SU-DHL-6 (cell line): ENCODE results near the gene FOXC1.

Source experiments
- H2AFZ ChIP-seq: fragments of 200-600 bp; sonication (generic); 2 replicates; pipeline ENCODE4 v1.6.1; 2014; ENCODE audit warnings: low read depth, mild to moderate bottlenecking, moderate library complexity, mixed read lengths, antibody characterized with exemption, low read length; ENCODE audit not compliant: severe bottlenecking
- H3F3A ChIP-seq: fragments of 200-600 bp; shearing (Covaris generic); 2 replicates; pipeline ENCODE4 v1.6.0; 2016; ENCODE audit warnings: antibody characterized with exemption, mild to moderate bottlenecking; ENCODE audit not compliant: insufficient read depth
- H3K27ac ChIP-seq: fragments of 200-600 bp; sonication (generic); 2 replicates; pipeline ENCODE4 v1.5.1; 2016; ENCODE audit warnings: low read depth, mild to moderate bottlenecking, low read length, moderate library complexity, mixed read lengths
- H3K27me3 ChIP-seq: fragments of 200-600 bp; sonication (generic), shearing (Covaris generic); 2 replicates; pipeline ENCODE4 v1.6.0; 2014; ENCODE audit warnings: mild to moderate bottlenecking, low read length
- H3K36me3 ChIP-seq: fragments of 200-600 bp; sonication (generic); 2 replicates; pipeline ENCODE4 v1.6.1; 2014; ENCODE audit warnings: mild to moderate bottlenecking, low read length, mixed read lengths
- H3K4me2 ChIP-seq: fragments of 300-600, 200-600 bp; shearing (Covaris generic), sonication (generic); 2 replicates; pipeline ENCODE4 v1.6.0; 2014; ENCODE audit warnings: low read length, low read depth, mild to moderate bottlenecking; ENCODE audit not compliant: poor library complexity, severe bottlenecking
- H3K4me3 ChIP-seq: fragments of 200-600 bp; sonication (generic); 2 replicates; pipeline ENCODE4 v1.5.1; 2014; ENCODE audit warnings: antibody characterized with exemption, low read length, mild to moderate bottlenecking, mixed read lengths; ENCODE audit not compliant: insufficient read depth, poor library complexity, severe bottlenecking
- H3K79me2 ChIP-seq: fragments of 200-600 bp; sonication (generic); 2 replicates; pipeline ENCODE4 v1.6.1; 2014; ENCODE audit warnings: mild to moderate bottlenecking, low read length, moderate library complexity; ENCODE audit not compliant: insufficient read depth
- H3K9ac ChIP-seq: fragments of 200-600 bp; sonication (generic); 2 replicates; pipeline ENCODE4 v1.7.0; 2014; ENCODE audit warnings: mild to moderate bottlenecking, low read length
- H3K9me2 ChIP-seq: fragments of 200-600 bp; sonication (generic); replicated peaks from 2 replicates; pipeline ENCODE4 v1.6.1; 2014; ENCODE audit warnings: low read length; ENCODE audit not compliant: insufficient read depth
- H3K9me3 ChIP-seq: fragments of 200-600 bp; sonication (generic); 2 replicates; pipeline ENCODE4 v1.6.1; 2014; ENCODE audit warnings: low read length, mixed read lengths; ENCODE audit not compliant: insufficient read depth
- H4K20me1 ChIP-seq: fragments of 200-600 bp; sonication (generic); 2 replicates; pipeline ENCODE4 v1.6.1; 2014; ENCODE audit warnings: low read depth, mild to moderate bottlenecking, antibody characterized with exemption, low read length, moderate library complexity, mixed read lengths
- CTCF ChIP-seq: fragments of 200-600 bp; sonication (generic); IDR thresholded peaks from one replicate; pipeline ENCODE4 v1.5.1; 2017; ENCODE audit warnings: antibody characterized with exemption, mild to moderate bottlenecking, low read length, moderate library complexity; ENCODE audit not compliant: insufficient read depth, poor library complexity, severe bottlenecking
- EZH2phosphoT487 ChIP-seq: fragments of 200-600 bp; sonication (generic), shearing (Covaris generic); conservative IDR thresholded peaks from 2 replicates; pipeline ENCODE4 v1.6.1; 2018; ENCODE audit warnings: mild to moderate bottlenecking, antibody characterized with exemption, low read length, moderate library complexity, mixed read lengths

The FOXC1 gene

DNA sequence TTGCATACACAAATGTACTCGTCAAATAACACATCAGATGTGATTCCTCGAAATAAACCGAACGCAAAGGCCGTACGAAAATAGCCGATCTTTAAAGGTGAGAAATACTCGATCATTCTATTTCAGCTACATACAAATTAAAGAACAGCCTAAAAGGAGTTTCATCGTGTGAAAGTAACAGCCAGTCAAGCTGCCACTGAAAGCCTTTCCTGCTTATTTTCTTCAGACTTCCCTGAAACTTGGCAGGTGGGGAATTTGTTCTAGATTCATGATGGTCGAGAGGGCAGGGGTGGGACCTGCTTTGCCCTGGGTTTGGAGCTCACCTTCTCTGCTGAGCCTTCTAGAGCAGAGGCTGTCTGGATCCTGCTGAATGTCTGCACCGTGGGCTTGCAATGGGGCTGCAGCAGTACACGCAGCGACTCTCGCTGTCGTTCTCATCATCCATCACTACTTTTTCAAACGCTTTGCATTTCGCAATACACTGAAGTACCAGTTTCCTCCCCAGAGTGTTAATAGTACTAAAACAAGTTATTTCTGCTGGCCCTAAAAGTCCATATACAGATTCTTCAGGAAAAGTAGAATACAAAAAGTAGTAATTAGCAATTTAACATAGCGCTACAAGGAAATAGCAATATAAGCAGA is 16.2 kb downstream of the FOXC1 start:
- no peaks in the 10 kb centered on the region for H3F3A ChIP-seq
- no peaks in the 10 kb centered on the region for H4K20me1 ChIP-seq
- no peak overlapping the region for H3K9ac ChIP-seq
- TF ChIP-seq EZH2phosphoT487 (no peak), CTCF (no peak)
- no peak overlapping the region for H3K4me3 ChIP-seq
- no peaks in the 10 kb centered on the region for H3K79me2 ChIP-seq
- H3K9me2 ChIP-seq: no peaks in the 10 kb centered on the region
- H2AFZ ChIP-seq: no peak overlapping the region
- no peak overlapping the region for H3K27ac ChIP-seq
- no peaks in the 10 kb centered on the region for H3K27me3 ChIP-seq
- no peak overlapping the region for H3K4me2 ChIP-seq
- H3K36me3 ChIP-seq: no peaks in the 10 kb centered on the region
- H3K9me3 ChIP-seq: no peaks in the 10 kb centered on the region

- H2AFZ ChIP-seq: no peak overlapping the region
- H3K79me2 ChIP-seq: no peaks in the 10 kb centered on the region
- no peak overlapping the region for H3K9ac ChIP-seq
- H3K9me2 ChIP-seq: no peaks in the 10 kb centered on the region
- no peaks in the 10 kb centered on the region for H4K20me1 ChIP-seq
- no peaks in the 10 kb centered on the region for H3K9me3 ChIP-seq
- H3K4me2 ChIP-seq: no peak overlapping the region
- no peak overlapping the region for H3K27ac ChIP-seq
- TF ChIP-seq CTCF (no peak), EZH2phosphoT487 (no peak)
- no peaks in the 10 kb centered on the region for H3K27me3 ChIP-seq
- H3K36me3 ChIP-seq: no peaks in the 10 kb centered on the region
- no peak overlapping the region for H3K4me3 ChIP-seq
- H3F3A ChIP-seq: no peaks in the 10 kb centered on the region
Observed at GRCh38 chr6:1626481-1626880, 16.8 kb downstream of the FOXC1 start.

DNA sequence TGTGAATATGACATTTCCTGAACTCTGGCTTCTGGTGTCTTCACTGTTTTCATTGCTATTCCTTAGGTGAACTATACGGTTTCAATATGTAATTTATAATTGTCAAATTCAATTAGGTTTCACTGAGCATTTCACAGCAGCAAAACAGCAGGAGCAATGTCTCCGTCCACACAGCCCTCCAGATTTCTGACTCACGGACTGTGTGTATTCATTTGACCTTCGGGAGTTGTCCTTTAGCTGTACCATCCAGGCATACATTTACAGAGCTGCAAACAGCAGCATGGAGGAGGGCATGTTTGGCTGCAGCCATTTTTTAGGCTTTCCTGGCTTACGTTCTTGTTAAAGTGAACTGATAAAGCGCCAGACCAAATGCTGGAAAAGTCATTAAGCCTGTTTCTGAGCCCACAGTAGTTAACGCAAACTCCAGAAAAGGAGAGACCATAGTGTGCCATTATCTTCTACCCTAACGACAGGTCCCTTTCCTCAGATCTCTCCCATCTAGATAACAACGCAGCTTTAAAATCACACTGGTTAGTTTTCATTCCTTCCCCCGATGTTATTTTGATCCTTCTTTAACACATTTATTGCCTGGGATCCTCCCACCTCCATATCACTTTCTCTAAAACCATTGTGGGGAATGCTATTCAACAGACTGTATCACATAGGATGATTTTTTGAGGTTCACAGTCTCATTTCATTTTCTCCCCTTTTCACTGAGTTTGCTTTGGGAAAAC is 18.3 kb downstream of the FOXC1 start:
- Histone ChIP-seq H3K4me3 (no peak overlapping the region), H2AFZ (no peak overlapping the region), H3K27me3 (no peaks in the 10 kb centered on the region), H3K79me2 (no peaks in the 10 kb centered on the region), H3K4me2 (no peak overlapping the region), H3K9me2 (no peaks in the 10 kb centered on the region), H3K36me3 (no peaks in the 10 kb centered on the region), H3K9me3 (no peaks in the 10 kb centered on the region), H4K20me1 (no peaks in the 10 kb centered on the region), H3K9ac (no peak overlapping the region), H3K27ac (no peak overlapping the region), H3F3A (no peaks in the 10 kb centered on the region)
- no peak for TF ChIP-seq EZH2phosphoT487
- no peak for TF ChIP-seq CTCF
